Neural crest cell (in vitro differentiated cells): Measurements from ENCODE around the gene ROBO2. TPM values are rescaled to one million over a fixed set of nuclear protein-coding genes. Genes with fewer than 3 reads are reported as not detected.

ENCODE experiments used
- DNase-seq: peaks from one replicate; pipeline ENCODE4 v3.0.0; 2021; ENCODE audit warnings: low read depth, mixed read lengths, low spot score
- H3K27ac Mint-ChIP-seq: one replicate; pipeline ENCODE4 v1.8.0; 2021; ENCODE audit warnings: mild to moderate bottlenecking, mixed read lengths; ENCODE audit not compliant: unreplicated experiment
- H3K27me3 Mint-ChIP-seq: 2 replicates; pipeline ENCODE4 v1.8.0; 2021; ENCODE audit warnings: low read depth, mild to moderate bottlenecking, mixed read lengths
- H3K36me3 Mint-ChIP-seq: 2 replicates; pipeline ENCODE4 v1.8.0; 2021; ENCODE audit warnings: low read depth, mild to moderate bottlenecking, mixed read lengths
- H3K4me1 Mint-ChIP-seq: 2 replicates; pipeline ENCODE4 v1.8.0; 2021; ENCODE audit warnings: mixed read lengths
- H3K4me3 Mint-ChIP-seq: one replicate; pipeline ENCODE4 v1.8.0; 2021; ENCODE audit warnings: mild to moderate bottlenecking, mixed read lengths
- H3K9me3 Mint-ChIP-seq: 2 replicates; pipeline ENCODE4 v1.8.0; 2021; ENCODE audit warnings: mixed read lengths
- total RNA-seq: library from RNA; stranded (reverse); gene quantifications from 2 replicates; pipeline ENCODE4 v1.2.1, GENCODE V29; 2021
- TF ChIP-seq, protein P1 (sequence below): fragments of 200-600 bp; sonication (generic); conservative IDR thresholded peaks from 2 replicates; pipeline ENCODE4 v1.5.0; 2021; ENCODE audit warnings: antibody characterized with exemption, mild to moderate bottlenecking

The ROBO2 gene
- total RNA-seq, 1 donor from 2014 or later = 27.9 TPM

- TF ChIP-seq, protein P1, sequence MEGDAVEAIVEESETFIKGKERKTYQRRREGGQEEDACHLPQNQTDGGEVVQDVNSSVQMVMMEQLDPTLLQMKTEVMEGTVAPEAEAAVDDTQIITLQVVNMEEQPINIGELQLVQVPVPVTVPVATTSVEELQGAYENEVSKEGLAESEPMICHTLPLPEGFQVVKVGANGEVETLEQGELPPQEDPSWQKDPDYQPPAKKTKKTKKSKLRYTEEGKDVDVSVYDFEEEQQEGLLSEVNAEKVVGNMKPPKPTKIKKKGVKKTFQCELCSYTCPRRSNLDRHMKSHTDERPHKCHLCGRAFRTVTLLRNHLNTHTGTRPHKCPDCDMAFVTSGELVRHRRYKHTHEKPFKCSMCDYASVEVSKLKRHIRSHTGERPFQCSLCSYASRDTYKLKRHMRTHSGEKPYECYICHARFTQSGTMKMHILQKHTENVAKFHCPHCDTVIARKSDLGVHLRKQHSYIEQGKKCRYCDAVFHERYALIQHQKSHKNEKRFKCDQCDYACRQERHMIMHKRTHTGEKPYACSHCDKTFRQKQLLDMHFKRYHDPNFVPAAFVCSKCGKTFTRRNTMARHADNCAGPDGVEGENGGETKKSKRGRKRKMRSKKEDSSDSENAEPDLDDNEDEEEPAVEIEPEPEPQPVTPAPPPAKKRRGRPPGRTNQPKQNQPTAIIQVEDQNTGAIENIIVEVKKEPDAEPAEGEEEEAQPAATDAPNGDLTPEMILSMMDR = no peak
- Mint-ChIP-seq H3K36me3 (peaks cover 2% of the 10 kb centered on the region), H3K27me3 (no peaks in the 10 kb centered on the region), H3K27ac (no peak overlapping the region), H3K4me3 (no peak overlapping the region), H3K4me1 (peaks cover 11% of the 10 kb centered on the region), H3K9me3 (no peaks in the 10 kb centered on the region)
- DNase-seq = no peak
Observed at GRCh38 chr3:77529522-77529921, 489.6 kb downstream of the ROBO2 start.

DNA sequence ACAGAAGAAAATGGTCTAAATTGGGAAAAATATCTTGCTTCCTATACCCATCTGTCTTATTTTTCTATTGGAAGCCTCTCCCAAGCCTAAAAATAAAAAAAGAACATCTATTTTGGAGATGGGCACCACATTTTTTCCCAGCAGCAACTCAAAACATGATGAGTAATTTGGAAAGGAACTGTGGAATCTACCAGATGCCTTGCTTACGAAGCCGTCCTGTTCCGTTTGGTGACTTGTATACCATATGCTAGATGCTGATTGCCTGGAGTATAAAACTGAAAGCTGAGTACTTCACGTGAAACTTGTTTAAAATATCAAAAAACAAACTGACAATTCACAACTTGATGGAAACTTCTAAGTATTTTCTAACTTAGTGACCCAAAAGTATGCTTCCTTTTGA, 491.0 kb downstream of the ROBO2 start:
- peaks cover 10% of the 10 kb centered on the region for H3K4me1 Mint-ChIP-seq
- peaks cover 2% of the 10 kb centered on the region for H3K36me3 Mint-ChIP-seq
- H3K27me3 Mint-ChIP-seq = no peaks in the 10 kb centered on the region
- no peak overlapping the region for H3K27ac Mint-ChIP-seq
- DNase-seq = no peak
- no peaks in the 10 kb centered on the region for H3K9me3 Mint-ChIP-seq
- TF ChIP-seq, protein P1 = no peak
- H3K4me3 Mint-ChIP-seq = no peak overlapping the region

- H3K9me3 Mint-ChIP-seq = peaks cover 4% of the 10 kb centered on the region
- TF ChIP-seq, protein P1 = no peak
- no peak overlapping the region for H3K27ac Mint-ChIP-seq
- no peaks in the 10 kb centered on the region for H3K27me3 Mint-ChIP-seq
- no peak for DNase-seq
- peaks cover 5% of the 10 kb centered on the region for H3K36me3 Mint-ChIP-seq
- no peak overlapping the region for H3K4me3 Mint-ChIP-seq
- H3K4me1 Mint-ChIP-seq = peaks cover 11% of the 10 kb centered on the region
Observed at GRCh38 chr3:77535116-77535515, 495.2 kb downstream of the ROBO2 start.

DNA sequence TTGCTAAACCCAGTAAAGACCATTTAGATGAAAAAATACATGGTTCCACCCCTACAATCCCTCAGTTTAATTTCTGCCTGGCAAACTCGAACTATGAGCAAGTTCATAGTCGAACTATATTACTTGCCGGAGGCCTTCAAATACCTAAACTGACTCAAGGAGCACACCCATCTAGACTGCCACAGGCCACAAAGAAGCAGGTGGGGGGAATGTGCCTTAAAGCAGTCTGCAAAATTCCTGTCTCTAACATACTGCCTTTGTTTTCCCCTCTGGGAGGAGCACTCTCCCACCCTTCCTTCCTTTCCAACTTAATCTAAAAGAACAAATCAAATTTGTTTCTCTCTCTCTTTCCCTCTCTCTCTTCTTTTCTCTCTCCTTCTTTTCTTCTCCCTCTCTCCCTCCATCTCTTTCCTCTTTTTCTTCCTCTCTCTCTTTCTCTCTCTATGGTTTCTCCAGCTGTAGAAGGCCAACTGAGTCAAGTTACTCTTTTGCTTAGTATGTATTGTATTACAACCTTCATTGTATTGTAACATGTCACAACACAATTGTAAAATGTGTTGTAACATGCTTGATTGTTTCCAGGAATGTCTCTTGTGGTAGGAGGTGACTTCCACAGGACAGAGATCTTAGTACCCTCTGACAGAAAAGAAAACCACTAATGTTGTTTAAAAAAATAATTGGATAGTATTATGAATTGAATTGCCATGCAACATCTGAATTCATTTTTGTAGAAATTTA, 496.3 kb downstream of the ROBO2 start:
- Mint-ChIP-seq H3K4me1 (peaks cover 18% of the 10 kb centered on the region), H3K4me3 (no peak overlapping the region), H3K27me3 (no peaks in the 10 kb centered on the region), H3K9me3 (peaks cover 4% of the 10 kb centered on the region), H3K36me3 (peaks cover 4% of the 10 kb centered on the region), H3K27ac (no peak overlapping the region)
- TF ChIP-seq, protein P1 = no peak
- no peak for DNase-seq

GRCh38 chr3:77539014-77539413, 499.1 kb downstream of the ROBO2 start:
- Mint-ChIP-seq H3K4me1 (peaks cover 22% of the 10 kb centered on the region), H3K9me3 (peaks cover 4% of the 10 kb centered on the region), H3K36me3 (peaks cover 4% of the 10 kb centered on the region), H3K27ac (no peak overlapping the region), H3K4me3 (no peak overlapping the region), H3K27me3 (no peaks in the 10 kb centered on the region)
- DNase-seq = no peak
- TF ChIP-seq, protein P1 = no peak
